ENCODE results near the gene OR2AP1. TPM values are rescaled to one million over a fixed set of nuclear protein-coding genes. Genes with fewer than 3 reads are reported as not detected.
"Not testable (repeated sequence)": the region's sequence is repeated elsewhere in the genome, so short reads cannot be mapped to it uniquely, and the experiment has no call there.

The OR2AP1 gene
- total and polyA plus RNA-seq, 7 donors: not detected

DNA sequence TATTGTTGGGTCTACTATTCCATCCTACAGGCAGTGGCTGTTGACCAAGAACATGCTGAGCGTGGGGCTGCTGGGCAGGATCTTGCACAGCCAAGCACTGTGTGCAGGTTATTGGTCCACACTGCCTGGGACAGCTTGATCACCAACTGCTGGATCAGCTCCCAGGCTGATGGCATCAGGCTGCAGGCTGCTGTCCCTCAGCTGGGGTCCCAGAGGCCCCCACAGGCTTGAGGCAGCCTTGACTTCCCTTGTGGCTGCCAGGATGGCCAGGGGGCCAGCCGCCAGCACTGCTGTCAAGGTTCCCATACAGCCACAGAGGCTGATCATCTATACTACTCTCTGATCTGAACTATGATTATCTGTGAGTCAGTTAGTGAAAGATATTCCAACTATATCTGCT is 9.8 kb downstream of the OR2AP1 start:
- 95 to 99% methylated on average over 2 of the region's 2 CpGs for WGBS, 2 donors
- H3K27ac ChIP-seq: no peak overlapping the region
- TF ChIP-seq POLR2A (IDR thresholded peaks at IDR 0.05) (no peak), POLR2AphosphoS5 (IDR thresholded peaks at IDR 0.05) (no peak), EP300 (IDR thresholded peaks at IDR 0.05) (no peak)
- TF ChIP-seq, protein P1, sequence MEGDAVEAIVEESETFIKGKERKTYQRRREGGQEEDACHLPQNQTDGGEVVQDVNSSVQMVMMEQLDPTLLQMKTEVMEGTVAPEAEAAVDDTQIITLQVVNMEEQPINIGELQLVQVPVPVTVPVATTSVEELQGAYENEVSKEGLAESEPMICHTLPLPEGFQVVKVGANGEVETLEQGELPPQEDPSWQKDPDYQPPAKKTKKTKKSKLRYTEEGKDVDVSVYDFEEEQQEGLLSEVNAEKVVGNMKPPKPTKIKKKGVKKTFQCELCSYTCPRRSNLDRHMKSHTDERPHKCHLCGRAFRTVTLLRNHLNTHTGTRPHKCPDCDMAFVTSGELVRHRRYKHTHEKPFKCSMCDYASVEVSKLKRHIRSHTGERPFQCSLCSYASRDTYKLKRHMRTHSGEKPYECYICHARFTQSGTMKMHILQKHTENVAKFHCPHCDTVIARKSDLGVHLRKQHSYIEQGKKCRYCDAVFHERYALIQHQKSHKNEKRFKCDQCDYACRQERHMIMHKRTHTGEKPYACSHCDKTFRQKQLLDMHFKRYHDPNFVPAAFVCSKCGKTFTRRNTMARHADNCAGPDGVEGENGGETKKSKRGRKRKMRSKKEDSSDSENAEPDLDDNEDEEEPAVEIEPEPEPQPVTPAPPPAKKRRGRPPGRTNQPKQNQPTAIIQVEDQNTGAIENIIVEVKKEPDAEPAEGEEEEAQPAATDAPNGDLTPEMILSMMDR (IDR thresholded peaks at IDR 0.05): no peak
- no peaks in the 10 kb centered on the region for H3K4me1 ChIP-seq
- H3K4me3 ChIP-seq: no peak overlapping the region
- intact Hi-C loops (cut with DNase I): no loop called here
- H3K36me3 ChIP-seq: no peaks in the 10 kb centered on the region
- no peaks in the 10 kb centered on the region for H3K27me3 ChIP-seq
- DNase-seq: no peak
- H3K9me3 ChIP-seq: peaks cover 0 to 6% (median 0%) of the 10 kb centered on the region in 4 donors

DNA sequence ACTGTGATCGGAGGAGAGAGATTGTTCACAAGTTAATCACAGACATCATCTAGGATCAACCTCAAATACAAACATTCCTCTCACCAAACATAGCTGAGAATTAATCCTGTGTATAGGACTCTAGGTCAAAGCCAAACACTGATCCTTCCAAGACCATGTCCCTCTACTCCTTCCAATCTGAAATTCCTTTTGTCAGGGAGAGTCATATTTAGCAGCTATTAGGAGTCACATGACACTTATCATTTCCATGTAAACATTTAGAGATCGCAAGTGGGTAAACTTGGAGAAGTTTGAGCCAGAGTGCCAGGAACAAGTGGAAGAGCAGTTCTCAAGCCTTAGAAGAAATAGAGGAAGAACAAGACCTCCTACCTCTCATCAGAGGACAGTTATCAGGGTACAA is 13.5 kb downstream of the OR2AP1 start:
- H3K27ac ChIP-seq: no peak overlapping the region
- H3K9me3 ChIP-seq: peaks cover 0 to 3% (median 0%) of the 10 kb centered on the region in 4 donors
- WGBS, 2 donors: 76 to 89% methylated on average over 2 of the region's 2 CpGs

DNA sequence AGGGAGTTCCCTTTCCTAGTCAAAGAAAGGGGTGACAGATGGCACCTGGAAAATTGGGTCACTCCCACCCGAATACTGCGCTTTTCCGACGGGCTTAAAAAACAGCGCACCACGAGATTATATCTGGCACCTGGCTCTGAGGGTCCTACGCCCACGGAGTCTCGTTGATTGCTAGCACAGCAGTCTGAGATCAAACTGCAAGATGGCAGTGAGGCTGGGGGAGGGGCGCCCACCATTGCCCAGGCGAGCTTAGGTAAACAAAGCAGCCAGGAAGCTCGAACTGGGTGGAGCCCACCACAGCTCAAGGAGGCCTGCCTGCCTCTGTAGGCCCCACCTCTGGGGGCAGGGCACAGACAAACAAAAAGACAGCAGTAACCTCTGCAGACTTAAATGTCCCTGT is 17.9 kb downstream of the OR2AP1 start:
- 56 to 73% methylated on average over 12 of the region's 12 CpGs for WGBS, 2 donors
- H3K36me3 ChIP-seq; H3K4me3 ChIP-seq; H3K27ac ChIP-seq; H3K9me3 ChIP-seq; H3K4me1 ChIP-seq; H3K27me3 ChIP-seq; intact Hi-C loops (cut with DNase I); DNase-seq: not testable (repeated sequence)

More for the DNA sequence above, 13.5 kb downstream of the OR2AP1 start:
- intact Hi-C loops (cut with DNase I): no loop called here
- no peak for DNase-seq
- TF ChIP-seq POLR2A (IDR thresholded peaks at IDR 0.05): no peak
- TF ChIP-seq POLR2AphosphoS5 (IDR thresholded peaks at IDR 0.05): no peak
- TF ChIP-seq, protein P1 (IDR thresholded peaks at IDR 0.05): no peak
- no peak for TF ChIP-seq EP300 (IDR thresholded peaks at IDR 0.05)
- Histone ChIP-seq H3K4me3 (no peak overlapping the region), H3K36me3 (no peaks in the 10 kb centered on the region), H3K27me3 (no peaks in the 10 kb centered on the region), H3K4me1 (no peaks in the 10 kb centered on the region)

DNA sequence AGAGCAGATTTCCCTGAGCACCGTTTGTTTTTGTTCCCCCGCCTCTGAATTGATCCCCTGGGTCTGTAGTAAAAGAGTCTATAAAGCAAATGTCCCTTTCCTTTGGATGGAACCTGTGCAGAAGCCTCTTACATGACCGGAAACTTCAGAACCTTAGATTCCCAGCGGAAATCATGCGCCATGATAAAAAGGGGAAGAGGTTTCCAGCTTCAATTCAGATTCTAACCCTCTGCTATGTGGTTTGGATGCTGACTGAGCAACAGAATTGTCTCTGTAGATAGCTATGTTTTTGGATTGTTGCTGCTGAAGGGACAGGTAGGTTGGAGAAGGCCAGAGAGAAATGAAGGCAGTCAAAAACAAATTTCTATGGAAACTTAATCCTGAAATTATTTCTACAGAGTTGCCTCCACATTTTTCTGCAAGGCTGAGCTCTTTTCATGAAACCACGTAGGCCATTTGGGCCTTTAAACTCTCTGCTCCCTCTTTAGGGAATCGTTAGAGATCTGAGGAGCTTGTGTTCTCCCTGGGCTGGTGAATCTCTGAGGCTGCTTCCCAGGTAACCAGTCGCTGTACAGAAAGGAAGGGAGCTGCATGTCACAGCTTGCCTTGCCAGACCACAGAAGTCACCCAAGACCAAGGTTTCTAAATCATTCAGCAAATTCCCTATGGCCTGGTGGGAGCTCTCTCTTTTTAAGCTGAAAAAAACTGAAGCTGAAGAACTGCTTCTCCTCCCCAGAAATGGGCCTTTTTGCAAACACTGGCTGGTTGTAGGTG is 35.7 kb downstream of the OR2AP1 start:
- Histone ChIP-seq H3K27ac (no peak overlapping the region), H3K36me3 (no peaks in the 10 kb centered on the region), H3K4me1 (no peaks in the 10 kb centered on the region), H3K4me3 (no peak overlapping the region), H3K9me3 (peaks cover 0 to 3% (median 0%) of the 10 kb centered on the region in 4 donors), H3K27me3 (no peaks in the 10 kb centered on the region)
- DNase-seq: no peak
- intact Hi-C loops (cut with DNase I): no loop called here
- TF ChIP-seq, protein P1 (IDR thresholded peaks at IDR 0.05): no peak
- TF ChIP-seq EP300 (IDR thresholded peaks at IDR 0.05): no peak
- no peak for TF ChIP-seq POLR2A (IDR thresholded peaks at IDR 0.05)
- WGBS, 2 donors: 76 to 82% methylated on average over 8 of the region's 8 CpGs

DNA sequence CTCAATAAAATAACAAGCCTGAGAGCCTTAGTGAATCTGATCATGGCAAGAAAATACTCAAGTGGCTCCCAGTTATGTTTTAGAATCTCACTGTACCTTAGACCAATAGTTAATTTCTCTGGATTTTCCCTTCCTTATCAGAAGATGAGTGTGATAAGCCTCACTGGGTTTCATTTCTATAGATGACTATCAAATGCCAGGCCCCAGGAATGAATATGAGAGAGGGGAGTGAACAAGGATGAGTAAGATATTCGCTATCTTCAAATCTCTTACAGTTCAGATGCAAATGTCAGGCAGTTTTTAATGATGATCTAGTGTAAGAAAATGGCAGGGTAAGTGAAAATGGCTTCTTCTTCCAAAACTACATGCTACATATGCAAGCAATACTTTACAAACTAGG is 38.3 kb downstream of the OR2AP1 start:
- H3K4me3 ChIP-seq: no peak overlapping the region
- peaks cover 0 to 7% (median 3%) of the 10 kb centered on the region in 4 donors for H3K9me3 ChIP-seq
- intact Hi-C loops (cut with DNase I): no loop called here
- H3K36me3 ChIP-seq: no peaks in the 10 kb centered on the region
- H3K27ac ChIP-seq: no peak overlapping the region
- DNase-seq: no peak
- no peaks in the 10 kb centered on the region for H3K27me3 ChIP-seq
- H3K4me1 ChIP-seq: no peaks in the 10 kb centered on the region
- TF ChIP-seq, protein P1 (IDR thresholded peaks at IDR 0.05): no peak
- TF ChIP-seq POLR2A (IDR thresholded peaks at IDR 0.05): no peak
- 83 to 94% methylated on average over 1 of the region's 1 CpG for WGBS, 2 donors

Measured in sigmoid colon (tissue), 7 donors.